ENCODE results near the gene AHR. TPM values are rescaled to one million over a fixed set of nuclear protein-coding genes. Genes with fewer than 3 reads are reported as not detected.

The AHR gene
- total RNA-seq, 1 donor from 2014 or later = 25.1 TPM

GRCh38 chr7:17289074-17289645 lies 9.3 kb upstream of the AHR start:
- no peaks in the 10 kb centered on the region for H3K9me3 ChIP-seq (ENCODE audit: control insufficient read depth in 3 of 3, low read length in 3 of 3)
- H3K27ac ChIP-seq (ENCODE audit: low read depth, low read length) = no peak overlapping the region
- H3K4me1 ChIP-seq (ENCODE audit: control insufficient read depth in 3 of 3, insufficient read depth in 3 of 3, low read length in 3 of 3) = peaks cover 0 to 2% (median 0%) of the 10 kb centered on the region in 3 donors
- H3K36me3 ChIP-seq (ENCODE audit: control insufficient read depth in 3 of 3, insufficient read depth in 3 of 3, low read length in 3 of 3) = no peaks in the 10 kb centered on the region
- no peak overlapping the region for H3K9ac ChIP-seq (ENCODE audit: low read depth in 1 of 3, low read length in 3 of 3)
- H3K27me3 ChIP-seq (ENCODE audit: control insufficient read depth in 3 of 3, insufficient read depth in 3 of 3, low read length in 3 of 3) = no peaks in the 10 kb centered on the region
- H3K4me3 ChIP-seq (ENCODE audit: low read length in 3 of 3) = no peak overlapping the region

- Histone ChIP-seq H3K27ac (ENCODE audit: low read depth, low read length) (no peak overlapping the region), H3K9ac (ENCODE audit: low read depth in 1 of 3, low read length in 3 of 3) (no peak overlapping the region), H3K4me3 (ENCODE audit: low read length in 3 of 3) (no peak overlapping the region), H3K4me1 (ENCODE audit: control insufficient read depth in 3 of 3, insufficient read depth in 3 of 3, low read length in 3 of 3) (peaks cover 0 to 2% (median 2%) of the 10 kb centered on the region in 3 donors), H3K36me3 (ENCODE audit: control insufficient read depth in 3 of 3, insufficient read depth in 3 of 3, low read length in 3 of 3) (no peaks in the 10 kb centered on the region), H3K9me3 (ENCODE audit: control insufficient read depth in 3 of 3, low read length in 3 of 3) (no peaks in the 10 kb centered on the region), H3K27me3 (ENCODE audit: control insufficient read depth in 3 of 3, insufficient read depth in 3 of 3, low read length in 3 of 3) (no peaks in the 10 kb centered on the region)
Observed at GRCh38 chr7:17292843-17293242, 5.6 kb upstream of the AHR start.

GRCh38 chr7:17293481-17293880 lies 5.0 kb upstream of the AHR start:
- no peak overlapping the region for H3K9ac ChIP-seq (ENCODE audit: low read depth in 1 of 3, low read length in 3 of 3)
- H3K4me3 ChIP-seq (ENCODE audit: low read length in 3 of 3) = no peak overlapping the region
- H3K9me3 ChIP-seq (ENCODE audit: control insufficient read depth in 3 of 3, low read length in 3 of 3) = no peaks in the 10 kb centered on the region
- peaks cover 2 to 3% (median 2%) of the 10 kb centered on the region in 3 donors for H3K4me1 ChIP-seq (ENCODE audit: control insufficient read depth in 3 of 3, insufficient read depth in 3 of 3, low read length in 3 of 3)
- no peaks in the 10 kb centered on the region for H3K36me3 ChIP-seq (ENCODE audit: control insufficient read depth in 3 of 3, insufficient read depth in 3 of 3, low read length in 3 of 3)
- no peak overlapping the region for H3K27ac ChIP-seq (ENCODE audit: low read depth, low read length)
- H3K27me3 ChIP-seq (ENCODE audit: control insufficient read depth in 3 of 3, insufficient read depth in 3 of 3, low read length in 3 of 3) = no peaks in the 10 kb centered on the region

GRCh38 chr7:17297243-17297642 lies 1.2 kb upstream of the AHR start:
- Histone ChIP-seq H3K27ac (ENCODE audit: low read depth, low read length) (peak overlapping the region; percentile 63), H3K4me1 (ENCODE audit: control insufficient read depth in 3 of 3, insufficient read depth in 3 of 3, low read length in 3 of 3) (peaks cover 2 to 14% (median 3%) of the 10 kb centered on the region in 3 donors), H3K36me3 (ENCODE audit: control insufficient read depth in 3 of 3, insufficient read depth in 3 of 3, low read length in 3 of 3) (no peaks in the 10 kb centered on the region), H3K4me3 (ENCODE audit: low read length in 3 of 3) (peak overlapping the region in 1 of 3 donors; percentile 15), H3K9me3 (ENCODE audit: control insufficient read depth in 3 of 3, low read length in 3 of 3) (no peaks in the 10 kb centered on the region), H3K9ac (ENCODE audit: low read depth in 1 of 3, low read length in 3 of 3) (no peak overlapping the region), H3K27me3 (ENCODE audit: control insufficient read depth in 3 of 3, insufficient read depth in 3 of 3, low read length in 3 of 3) (peaks cover 0 to 11% (median 8%) of the 10 kb centered on the region in 3 donors)

GRCh38 chr7:17298840-17299482 lies 509 bp downstream of the AHR start:
- Histone ChIP-seq H3K27me3 (ENCODE audit: control insufficient read depth in 3 of 3, insufficient read depth in 3 of 3, low read length in 3 of 3) (peaks cover 0 to 11% (median 8%) of the 10 kb centered on the region in 3 donors), H3K4me1 (ENCODE audit: control insufficient read depth in 3 of 3, insufficient read depth in 3 of 3, low read length in 3 of 3) (peaks cover 2 to 14% (median 3%) of the 10 kb centered on the region in 3 donors), H3K9me3 (ENCODE audit: control insufficient read depth in 3 of 3, low read length in 3 of 3) (no peaks in the 10 kb centered on the region)

GRCh38 chr7:17299483-17299991 lies 1.1 kb downstream of the AHR start:
- H3K9me3 ChIP-seq (ENCODE audit: control insufficient read depth in 3 of 3, low read length in 3 of 3) = no peaks in the 10 kb centered on the region
- peaks cover 0 to 11% (median 8%) of the 10 kb centered on the region in 3 donors for H3K27me3 ChIP-seq (ENCODE audit: control insufficient read depth in 3 of 3, insufficient read depth in 3 of 3, low read length in 3 of 3)
- H3K36me3 ChIP-seq (ENCODE audit: control insufficient read depth in 3 of 3, insufficient read depth in 3 of 3, low read length in 3 of 3) = no peaks in the 10 kb centered on the region
- H3K9ac ChIP-seq (ENCODE audit: low read depth in 1 of 3, low read length in 3 of 3) = peak overlapping the region; percentile 78 to 79 (median 78)
- peak overlapping the region; percentile 81 for H3K27ac ChIP-seq (ENCODE audit: low read depth, low read length)
- peaks cover 2 to 14% (median 3%) of the 10 kb centered on the region in 3 donors for H3K4me1 ChIP-seq (ENCODE audit: control insufficient read depth in 3 of 3, insufficient read depth in 3 of 3, low read length in 3 of 3)
- peak overlapping the region; percentile 72 to 81 (median 73) for H3K4me3 ChIP-seq (ENCODE audit: low read length in 3 of 3)

More at GRCh38 chr7:17298840-17299482, 509 bp downstream of the AHR start:
- H3K4me3 ChIP-seq (ENCODE audit: low read length in 3 of 3) = peak overlapping the region; percentile 72 to 81 (median 73)
- peak overlapping the region; percentile 81 for H3K27ac ChIP-seq (ENCODE audit: low read depth, low read length)
- H3K9ac ChIP-seq (ENCODE audit: low read depth in 1 of 3, low read length in 3 of 3) = peak overlapping the region; percentile 78 to 79 (median 78)
- H3K36me3 ChIP-seq (ENCODE audit: control insufficient read depth in 3 of 3, insufficient read depth in 3 of 3, low read length in 3 of 3) = no peaks in the 10 kb centered on the region

- Histone ChIP-seq H3K27me3 (ENCODE audit: control insufficient read depth in 3 of 3, insufficient read depth in 3 of 3, low read length in 3 of 3) (peaks cover 0 to 11% (median 8%) of the 10 kb centered on the region in 3 donors), H3K36me3 (ENCODE audit: control insufficient read depth in 3 of 3, insufficient read depth in 3 of 3, low read length in 3 of 3) (no peaks in the 10 kb centered on the region), H3K9me3 (ENCODE audit: control insufficient read depth in 3 of 3, low read length in 3 of 3) (no peaks in the 10 kb centered on the region), H3K27ac (ENCODE audit: low read depth, low read length) (peak overlapping the region; percentile 81), H3K4me1 (ENCODE audit: control insufficient read depth in 3 of 3, insufficient read depth in 3 of 3, low read length in 3 of 3) (peaks cover 2 to 14% (median 3%) of the 10 kb centered on the region in 3 donors), H3K9ac (ENCODE audit: low read depth in 1 of 3, low read length in 3 of 3) (peak overlapping the region; percentile 23 to 79 (median 78)), H3K4me3 (ENCODE audit: low read length in 3 of 3) (peak overlapping the region; percentile 72 to 81 (median 73))
Observed at GRCh38 chr7:17300012-17300411, 1.6 kb downstream of the AHR start.

- no peak overlapping the region for H3K27ac ChIP-seq (ENCODE audit: low read depth, low read length)
- no peaks in the 10 kb centered on the region for H3K36me3 ChIP-seq (ENCODE audit: control insufficient read depth in 3 of 3, insufficient read depth in 3 of 3, low read length in 3 of 3)
- peaks cover 0 to 11% (median 8%) of the 10 kb centered on the region in 3 donors for H3K27me3 ChIP-seq (ENCODE audit: control insufficient read depth in 3 of 3, insufficient read depth in 3 of 3, low read length in 3 of 3)
- H3K4me3 ChIP-seq (ENCODE audit: low read length in 3 of 3) = peak overlapping the region in 2 of 3 donors; percentile 72 to 81
- H3K9ac ChIP-seq (ENCODE audit: low read depth in 1 of 3, low read length in 3 of 3) = peak overlapping the region in 1 of 3 donors; percentile 10
- no peaks in the 10 kb centered on the region for H3K9me3 ChIP-seq (ENCODE audit: control insufficient read depth in 3 of 3, low read length in 3 of 3)
- peaks cover 3 to 17% (median 4%) of the 10 kb centered on the region in 3 donors for H3K4me1 ChIP-seq (ENCODE audit: control insufficient read depth in 3 of 3, insufficient read depth in 3 of 3, low read length in 3 of 3)
Observed at GRCh38 chr7:17300437-17300836, 2.0 kb downstream of the AHR start.

- H3K4me3 ChIP-seq (ENCODE audit: low read length in 3 of 3) = peak overlapping the region in 1 of 3 donors; percentile 81
- peaks cover 0 to 11% (median 8%) of the 10 kb centered on the region in 3 donors for H3K27me3 ChIP-seq (ENCODE audit: control insufficient read depth in 3 of 3, insufficient read depth in 3 of 3, low read length in 3 of 3)
- H3K27ac ChIP-seq (ENCODE audit: low read depth, low read length) = no peak overlapping the region
- H3K36me3 ChIP-seq (ENCODE audit: control insufficient read depth in 3 of 3, insufficient read depth in 3 of 3, low read length in 3 of 3) = no peaks in the 10 kb centered on the region
- peaks cover 6 to 20% (median 11%) of the 10 kb centered on the region in 3 donors for H3K4me1 ChIP-seq (ENCODE audit: control insufficient read depth in 3 of 3, insufficient read depth in 3 of 3, low read length in 3 of 3)
- no peaks in the 10 kb centered on the region for H3K9me3 ChIP-seq (ENCODE audit: control insufficient read depth in 3 of 3, low read length in 3 of 3)
- H3K9ac ChIP-seq (ENCODE audit: low read depth in 1 of 3, low read length in 3 of 3) = no peak overlapping the region
Observed at GRCh38 chr7:17301471-17302456, 3.3 kb downstream of the AHR start.

Data from skeletal muscle tissue (tissue), 4 donors.